ENCODE measurements around the gene APP.

The APP gene

GRCh38 chr21:25911730-25912401, 258.7 kb downstream of the APP start:
- no peak overlapping the region for H3K4me3 ChIP-seq (replicated peaks; ENCODE audit: low read depth, low read length)
- TF ChIP-seq CTCF (IDR thresholded peaks at IDR 0.05; ENCODE audit: low read depth, low read length, missing control alignments), result no peak
- DNase-seq (ENCODE audit: extremely low read depth, low read depth), result no peak

- no peak for DNase-seq (ENCODE audit: extremely low read depth, low read depth)
- H3K4me3 ChIP-seq (replicated peaks; ENCODE audit: low read depth, low read length), result no peak overlapping the region
- no peak for TF ChIP-seq CTCF (IDR thresholded peaks at IDR 0.05; ENCODE audit: low read depth, low read length, missing control alignments)
Observed at GRCh38 chr21:25910809-25911208, 259.8 kb downstream of the APP start.

- no peak overlapping the region for H3K4me3 ChIP-seq (replicated peaks; ENCODE audit: low read depth, low read length)
- no peak for TF ChIP-seq CTCF (IDR thresholded peaks at IDR 0.05; ENCODE audit: low read depth, low read length, missing control alignments)
- DNase-seq (ENCODE audit: extremely low read depth, low read depth), result no peak
Observed at GRCh38 chr21:25909341-25909740, 261.2 kb downstream of the APP start.

GRCh38 chr21:25908495-25908894, 262.1 kb downstream of the APP start:
- no peak overlapping the region for H3K4me3 ChIP-seq (replicated peaks; ENCODE audit: low read depth, low read length)
- no peak for TF ChIP-seq CTCF (IDR thresholded peaks at IDR 0.05; ENCODE audit: low read depth, low read length, missing control alignments)
- no peak for DNase-seq (ENCODE audit: extremely low read depth, low read depth)

GRCh38 chr21:25907573-25908275, 262.8 kb downstream of the APP start:
- no peak overlapping the region for H3K4me3 ChIP-seq (replicated peaks; ENCODE audit: low read depth, low read length)
- no peak for DNase-seq (ENCODE audit: extremely low read depth, low read depth)
- no peak for TF ChIP-seq CTCF (IDR thresholded peaks at IDR 0.05; ENCODE audit: low read depth, low read length, missing control alignments)

- no peak for TF ChIP-seq CTCF (IDR thresholded peaks at IDR 0.05; ENCODE audit: low read depth, low read length, missing control alignments)
- DNase-seq (ENCODE audit: extremely low read depth, low read depth), result no peak
- no peak overlapping the region for H3K4me3 ChIP-seq (replicated peaks; ENCODE audit: low read depth, low read length)
Observed at GRCh38 chr21:25906587-25906986, 264.0 kb downstream of the APP start.
